HepG2 (cell line): ENCODE data around the gene GRHPR. TPM values are rescaled to one million over a fixed set of nuclear protein-coding genes. Genes with fewer than 3 reads are reported as not detected.

Experiments used
- SIX1 ChIP-seq: sonication (generic); formaldehyde crosslinking; IDR thresholded peaks from 2 replicates; pipeline ENCODE4 v1.4.0; 2020; ENCODE audit warnings: missing genetic modification reagents, borderline replicate concordance
- SOX13 ChIP-seq, 3 experiments: fragments of 450-650 bp in 1 of 3; sonication (generic) in 1 of 3; formaldehyde crosslinking in 1 of 3; IDR thresholded peaks in 2 of 3; conservative IDR thresholded peaks in 1 of 3; 2 replicates each; pipeline versions ENCODE4 v1.5.0 to v1.6.1; 2016 to 2020; ENCODE audit warnings: antibody characterized with exemption in 1 of 3, mild to moderate bottlenecking in 1 of 3, missing compliant biosample characterization in 1 of 3, missing genetic modification reagents in 1 of 3, moderate library complexity in 1 of 3
- ZFP82 ChIP-seq: sonication (generic); formaldehyde crosslinking; IDR thresholded peaks from 2 replicates; pipeline ENCODE4 v1.5.1; 2020; ENCODE audit warnings: mild to moderate bottlenecking, missing genetic modification reagents, borderline replicate concordance
- ZMYM3 ChIP-seq: sonication (generic); formaldehyde crosslinking; IDR thresholded peaks from 2 replicates; pipeline ENCODE4 v1.5.1; 2020; ENCODE audit warnings: mild to moderate bottlenecking, missing genetic modification reagents
- ZNF225 ChIP-seq: sonication (generic); formaldehyde crosslinking; IDR thresholded peaks from 2 replicates; pipeline ENCODE4 v1.4.0; 2020; ENCODE audit warnings: mild to moderate bottlenecking, missing genetic modification reagents
- ZNF282 ChIP-seq: fragments of 450-650 bp; IDR thresholded peaks from 2 replicates; pipeline ENCODE4 v1.6.1; 2018; ENCODE audit not compliant: partially characterized antibody
- polyA plus RNA-seq, 8 experiments: library from polyadenylated mRNA; depleted of rRNA in 3 of 8; stranded (reverse) in 7 of 8; unstranded in 1 of 8; fragments of >200 nt; fragmentation: Illumina TruSeq in 4 of 8; extraction: Trizol in 4 of 8; gene quantifications; 2 replicates each; pipeline versions ENCODE4 v1.2.1 to v1.2.3, GENCODE V29; 2011 to 2016; ENCODE audit warnings: low read depth in 4 of 8, missing spikeins in 1 of 8, mixed read lengths in 1 of 8; ENCODE audit not compliant: insufficient read depth in 1 of 8
- total RNA-seq, 5 experiments: library from RNA; depleted of rRNA; stranded (reverse); fragments of >200 nt; fragmentation: Illumina TruSeq; extraction: Trizol; gene quantifications; 2 replicates each; pipeline ENCODE4 v1.2.3, GENCODE V29; 2016; ENCODE audit warnings: low read depth in 1 of 5
- TF ChIP-seq, protein P1 (sequence below): sonication (generic); formaldehyde crosslinking; IDR thresholded peaks from 2 replicates; pipeline ENCODE4 v1.4.0; 2020; ENCODE audit warnings: mild to moderate bottlenecking, missing genetic modification reagents
- TF ChIP-seq, protein P2 (sequence below): sonication (generic); formaldehyde crosslinking; IDR thresholded peaks from 2 replicates; pipeline ENCODE4 v1.8.0; 2022; ENCODE audit warnings: missing genetic modification reagents, mild to moderate bottlenecking, borderline replicate concordance
- TF ChIP-seq, protein P3 (sequence below): sonication (generic); formaldehyde crosslinking; IDR thresholded peaks from 2 replicates; pipeline ENCODE4 v1.4.0; 2020; ENCODE audit warnings: mild to moderate bottlenecking, missing genetic modification reagents
- TF ChIP-seq, protein P4 (sequence below): sonication (generic); formaldehyde crosslinking; IDR thresholded peaks from 2 replicates; pipeline ENCODE4 v1.8.0; 2022; ENCODE audit warnings: mild to moderate bottlenecking, missing genetic modification reagents

GRHPR gene
- total and polyA plus RNA-seq, 2 of the 13 experiments (the other 11 are each of a cell fraction or from before 2014, with no cell fraction given) = 113 to 115 TPM

DNA sequence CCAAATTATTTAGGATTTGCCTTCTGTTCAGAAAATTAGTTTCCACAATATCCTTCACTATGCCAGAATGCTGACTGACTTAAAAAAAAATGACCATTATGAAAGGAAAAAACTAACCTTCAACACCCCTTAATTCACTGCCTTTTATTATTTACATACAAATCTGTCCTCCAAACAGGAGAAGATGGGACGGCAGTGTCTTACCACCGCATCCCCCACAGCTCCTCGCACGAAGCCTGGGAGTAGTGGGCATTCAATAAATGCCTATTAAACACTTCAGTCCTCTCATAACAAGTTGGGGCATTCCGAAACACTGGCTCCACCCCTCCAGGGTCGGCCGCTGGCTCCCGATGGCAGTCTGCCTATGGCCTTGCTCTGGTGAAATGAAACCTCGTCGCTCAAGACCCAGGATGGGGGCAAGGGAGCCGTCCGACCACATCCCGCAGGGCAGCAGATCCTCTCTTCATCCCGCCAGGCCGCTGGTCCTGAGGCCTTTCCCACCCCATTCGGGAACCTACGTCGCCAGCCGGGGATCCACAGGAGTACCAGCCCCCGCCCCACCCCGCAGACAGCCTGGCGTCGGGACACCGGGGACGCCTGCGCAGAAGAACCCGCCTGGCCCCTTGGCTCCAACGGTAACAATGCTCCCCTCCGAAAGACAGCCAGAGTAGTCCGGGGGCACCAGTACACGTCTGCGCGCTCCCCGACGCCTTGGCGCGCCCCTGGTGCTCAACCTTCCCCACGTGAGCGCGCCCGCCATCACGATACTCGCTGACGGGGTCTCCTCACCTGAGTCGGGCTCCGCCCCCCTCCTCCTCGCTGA, 42.1 kb downstream of the GRHPR start (continued):
- TF ChIP-seq, protein P1, sequence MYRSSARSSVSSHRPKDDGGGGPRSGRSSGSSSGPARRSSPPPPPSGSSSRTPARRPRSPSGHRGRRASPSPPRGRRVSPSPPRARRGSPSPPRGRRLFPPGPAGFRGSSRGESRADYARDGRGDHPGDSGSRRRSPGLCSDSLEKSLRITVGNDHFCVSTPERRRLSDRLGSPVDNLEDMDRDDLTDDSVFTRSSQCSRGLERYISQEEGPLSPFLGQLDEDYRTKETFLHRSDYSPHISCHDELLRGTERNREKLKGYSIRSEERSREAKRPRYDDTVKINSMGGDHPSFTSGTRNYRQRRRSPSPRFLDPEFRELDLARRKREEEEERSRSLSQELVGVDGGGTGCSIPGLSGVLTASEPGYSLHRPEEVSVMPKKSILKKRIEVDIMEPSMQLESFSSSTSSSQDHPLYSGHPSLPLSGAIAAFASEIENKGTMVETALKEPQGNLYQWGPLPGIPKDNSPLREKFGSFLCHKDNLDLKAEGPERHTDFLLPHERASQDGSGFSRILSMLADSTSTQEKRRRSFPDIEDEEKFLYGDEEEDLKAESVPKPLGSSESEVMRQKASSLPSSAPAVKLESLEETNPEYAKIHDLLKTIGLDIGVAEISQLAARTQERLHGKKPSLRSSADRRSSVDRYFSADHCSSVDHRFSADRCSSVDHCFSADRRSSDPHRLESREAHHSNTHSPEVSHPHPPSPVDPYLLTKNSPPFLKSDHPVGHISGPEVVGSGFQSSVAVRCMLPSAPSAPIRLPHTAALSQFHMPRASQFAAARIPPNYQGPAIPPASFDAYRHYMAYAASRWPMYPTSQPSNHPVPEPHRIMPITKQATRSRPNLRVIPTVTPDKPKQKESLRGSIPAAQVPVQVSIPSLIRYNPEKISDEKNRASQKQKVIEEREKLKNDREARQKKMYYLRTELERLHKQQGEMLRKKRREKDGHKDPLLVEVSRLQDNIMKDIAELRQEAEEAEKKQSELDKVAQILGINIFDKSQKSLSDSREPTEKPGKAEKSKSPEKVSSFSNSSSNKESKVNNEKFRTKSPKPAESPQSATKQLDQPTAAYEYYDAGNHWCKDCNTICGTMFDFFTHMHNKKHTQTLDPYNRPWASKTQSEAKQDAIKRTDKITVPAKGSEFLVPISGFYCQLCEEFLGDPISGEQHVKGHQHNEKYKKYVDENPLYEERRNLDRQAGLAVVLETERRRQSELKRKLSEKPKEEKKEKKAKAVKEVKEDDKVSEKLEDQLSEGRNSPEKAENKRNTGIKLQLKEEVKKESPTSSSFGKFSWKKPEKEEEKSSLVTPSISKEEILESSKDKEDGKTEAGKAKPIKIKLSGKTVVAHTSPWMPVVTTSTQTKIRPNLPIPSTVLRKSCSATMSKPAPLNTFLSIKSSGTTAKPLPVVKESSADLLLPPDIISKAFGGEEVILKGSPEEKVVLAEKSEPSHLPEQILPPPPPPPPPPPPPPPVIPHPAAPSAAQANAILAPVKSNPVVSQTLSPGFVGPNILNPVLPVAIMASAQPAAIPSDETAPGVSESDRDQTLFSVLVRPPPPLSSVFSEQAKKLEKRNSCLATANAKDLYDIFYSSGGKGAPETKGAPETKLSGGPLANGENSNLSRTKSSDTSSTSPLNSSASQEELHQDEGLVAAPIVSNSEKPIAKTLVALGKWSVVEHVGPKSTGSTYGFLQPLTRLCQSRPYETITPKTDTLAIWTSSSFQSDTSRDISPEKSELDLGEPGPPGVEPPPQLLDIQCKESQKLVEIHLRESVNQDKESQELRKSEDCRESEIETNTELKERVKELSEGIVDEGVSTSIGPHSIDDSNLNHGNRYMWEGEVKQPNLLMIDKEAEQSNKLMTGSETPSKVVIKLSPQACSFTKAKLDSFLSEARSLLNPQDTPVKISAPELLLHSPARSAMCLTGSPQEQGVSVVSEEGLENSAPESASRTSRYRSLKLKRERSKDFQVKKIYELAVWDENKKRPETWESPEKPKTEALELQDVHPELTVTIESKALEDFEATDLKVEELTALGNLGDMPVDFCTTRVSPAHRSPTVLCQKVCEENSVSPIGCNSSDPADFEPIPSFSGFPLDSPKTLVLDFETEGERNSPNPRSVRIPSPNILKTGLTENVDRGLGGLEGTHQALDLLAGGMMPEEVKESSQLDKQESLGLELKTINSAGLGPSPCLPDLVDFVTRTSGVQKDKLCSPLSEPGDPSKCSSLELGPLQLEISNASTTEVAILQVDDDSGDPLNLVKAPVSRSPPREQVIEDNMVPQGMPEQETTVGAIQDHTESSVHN (CRISPR knock-in tag) = no peak
- TF ChIP-seq ZNF282 (no peak), ZMYM3 (CRISPR knock-in tag) (no peak), ZNF225 (CRISPR knock-in tag) (no peak), SOX13 (IDR thresholded peaks at IDR 0.05) (no peak), SOX13 (CRISPR knock-in tag; conservative IDR thresholded peaks at IDR 0.05 in 1 of 2, IDR thresholded peaks at IDR 0.05 in 1 of 2) (0 out of 4 replicates have a peak, but pooled peaks of 1 of the 2 experiments have one; percentile 9), ZFP82 (no peak), SIX1 (CRISPR knock-in tag) (no peak)
- TF ChIP-seq, protein P2, sequence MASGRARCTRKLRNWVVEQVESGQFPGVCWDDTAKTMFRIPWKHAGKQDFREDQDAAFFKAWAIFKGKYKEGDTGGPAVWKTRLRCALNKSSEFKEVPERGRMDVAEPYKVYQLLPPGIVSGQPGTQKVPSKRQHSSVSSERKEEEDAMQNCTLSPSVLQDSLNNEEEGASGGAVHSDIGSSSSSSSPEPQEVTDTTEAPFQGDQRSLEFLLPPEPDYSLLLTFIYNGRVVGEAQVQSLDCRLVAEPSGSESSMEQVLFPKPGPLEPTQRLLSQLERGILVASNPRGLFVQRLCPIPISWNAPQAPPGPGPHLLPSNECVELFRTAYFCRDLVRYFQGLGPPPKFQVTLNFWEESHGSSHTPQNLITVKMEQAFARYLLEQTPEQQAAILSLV (CRISPR knock-in tag) = 0 out of 2 replicates have a peak, but pooled peaks have one; percentile 52
- TF ChIP-seq, protein P3, sequence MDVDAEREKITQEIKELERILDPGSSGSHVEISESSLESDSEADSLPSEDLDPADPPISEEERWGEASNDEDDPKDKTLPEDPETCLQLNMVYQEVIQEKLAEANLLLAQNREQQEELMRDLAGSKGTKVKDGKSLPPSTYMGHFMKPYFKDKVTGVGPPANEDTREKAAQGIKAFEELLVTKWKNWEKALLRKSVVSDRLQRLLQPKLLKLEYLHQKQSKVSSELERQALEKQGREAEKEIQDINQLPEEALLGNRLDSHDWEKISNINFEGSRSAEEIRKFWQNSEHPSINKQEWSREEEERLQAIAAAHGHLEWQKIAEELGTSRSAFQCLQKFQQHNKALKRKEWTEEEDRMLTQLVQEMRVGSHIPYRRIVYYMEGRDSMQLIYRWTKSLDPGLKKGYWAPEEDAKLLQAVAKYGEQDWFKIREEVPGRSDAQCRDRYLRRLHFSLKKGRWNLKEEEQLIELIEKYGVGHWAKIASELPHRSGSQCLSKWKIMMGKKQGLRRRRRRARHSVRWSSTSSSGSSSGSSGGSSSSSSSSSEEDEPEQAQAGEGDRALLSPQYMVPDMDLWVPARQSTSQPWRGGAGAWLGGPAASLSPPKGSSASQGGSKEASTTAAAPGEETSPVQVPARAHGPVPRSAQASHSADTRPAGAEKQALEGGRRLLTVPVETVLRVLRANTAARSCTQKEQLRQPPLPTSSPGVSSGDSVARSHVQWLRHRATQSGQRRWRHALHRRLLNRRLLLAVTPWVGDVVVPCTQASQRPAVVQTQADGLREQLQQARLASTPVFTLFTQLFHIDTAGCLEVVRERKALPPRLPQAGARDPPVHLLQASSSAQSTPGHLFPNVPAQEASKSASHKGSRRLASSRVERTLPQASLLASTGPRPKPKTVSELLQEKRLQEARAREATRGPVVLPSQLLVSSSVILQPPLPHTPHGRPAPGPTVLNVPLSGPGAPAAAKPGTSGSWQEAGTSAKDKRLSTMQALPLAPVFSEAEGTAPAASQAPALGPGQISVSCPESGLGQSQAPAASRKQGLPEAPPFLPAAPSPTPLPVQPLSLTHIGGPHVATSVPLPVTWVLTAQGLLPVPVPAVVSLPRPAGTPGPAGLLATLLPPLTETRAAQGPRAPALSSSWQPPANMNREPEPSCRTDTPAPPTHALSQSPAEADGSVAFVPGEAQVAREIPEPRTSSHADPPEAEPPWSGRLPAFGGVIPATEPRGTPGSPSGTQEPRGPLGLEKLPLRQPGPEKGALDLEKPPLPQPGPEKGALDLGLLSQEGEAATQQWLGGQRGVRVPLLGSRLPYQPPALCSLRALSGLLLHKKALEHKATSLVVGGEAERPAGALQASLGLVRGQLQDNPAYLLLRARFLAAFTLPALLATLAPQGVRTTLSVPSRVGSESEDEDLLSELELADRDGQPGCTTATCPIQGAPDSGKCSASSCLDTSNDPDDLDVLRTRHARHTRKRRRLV (CRISPR knock-in tag) = no peak
- TF ChIP-seq, protein P4, sequence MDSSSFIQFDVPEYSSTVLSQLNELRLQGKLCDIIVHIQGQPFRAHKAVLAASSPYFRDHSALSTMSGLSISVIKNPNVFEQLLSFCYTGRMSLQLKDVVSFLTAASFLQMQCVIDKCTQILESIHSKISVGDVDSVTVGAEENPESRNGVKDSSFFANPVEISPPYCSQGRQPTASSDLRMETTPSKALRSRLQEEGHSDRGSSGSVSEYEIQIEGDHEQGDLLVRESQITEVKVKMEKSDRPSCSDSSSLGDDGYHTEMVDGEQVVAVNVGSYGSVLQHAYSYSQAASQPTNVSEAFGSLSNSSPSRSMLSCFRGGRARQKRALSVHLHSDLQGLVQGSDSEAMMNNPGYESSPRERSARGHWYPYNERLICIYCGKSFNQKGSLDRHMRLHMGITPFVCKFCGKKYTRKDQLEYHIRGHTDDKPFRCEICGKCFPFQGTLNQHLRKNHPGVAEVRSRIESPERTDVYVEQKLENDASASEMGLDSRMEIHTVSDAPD = no peak
